Kidney (tissue), 14 donors: ENCODE data around the gene EPSTI1. TPM values are rescaled to one million over a fixed set of nuclear protein-coding genes. Genes with fewer than 3 reads are reported as not detected.

Experiments used
- DNase-seq, 5 donors: peaks; one replicate each; pipeline ENCODE4 v3.0.0-alpha.2; 2013 to 2020
- FAIRE-seq: peaks from 2 replicates; lab custom pipeline; 2012; peaks lifted over from hg19 to GRCh38; lab: Jason Lieb, UNC
- H3K27ac ChIP-seq, 2 donors: one replicate each; pipeline ENCODE4 v1.7.0; 2013; ENCODE audit warnings: low read depth in 2 of 2, low read length in 2 of 2, inconsistent platforms in 1 of 2
- H3K27me3 ChIP-seq: one replicate; pipeline ENCODE4 v1.7.1; 2013; ENCODE audit warnings: low read length, inconsistent platforms; ENCODE audit not compliant: control insufficient read depth, insufficient read depth
- H3K36me3 ChIP-seq, 3 donors: one replicate each; pipeline versions ENCODE4 v1.7.0 to v1.7.1; 2013; ENCODE audit warnings: low read length in 3 of 3, control low read depth in 1 of 3, inconsistent platforms in 1 of 3; ENCODE audit not compliant: insufficient read depth in 3 of 3, control insufficient read depth in 2 of 3
- H3K4me1 ChIP-seq, 3 donors: one replicate each; pipeline versions ENCODE4 v1.7.0 to v1.7.1; 2013; ENCODE audit warnings: low read length in 3 of 3, inconsistent platforms in 1 of 3, low read depth in 1 of 3; ENCODE audit not compliant: control insufficient read depth in 2 of 3, insufficient read depth in 2 of 3
- H3K4me3 ChIP-seq, 3 donors: one replicate each; pipeline versions ENCODE4 v1.7.0 to v1.8.1; 2013; ENCODE audit warnings: low read length in 3 of 3, control low read depth in 1 of 3, inconsistent platforms in 1 of 3
- H3K9ac ChIP-seq, 3 donors: one replicate each; pipeline versions ENCODE4 v1.7.0 to v1.7.1; 2013; ENCODE audit warnings: low read length in 3 of 3, control low read depth in 1 of 3, inconsistent platforms in 1 of 3
- H3K9me3 ChIP-seq, 3 donors: one replicate each; pipeline versions ENCODE4 v1.7.0 to v1.7.1; 2013; ENCODE audit warnings: low read length in 3 of 3, control low read depth in 1 of 3, inconsistent platforms in 1 of 3; ENCODE audit not compliant: control insufficient read depth in 2 of 3, insufficient read depth in 1 of 3
- intact Hi-C: fragments of 100-400 bp; cut with DNase I; formaldehyde crosslinking; loops from one replicate; pipeline ENCODE4 v1.11.1; 2022
- polyA plus RNA-seq: library from polyadenylated mRNA; stranded (reverse); fragments of 350-450 nt; fragmentation: Illumina TruSeq; extraction: RNeasy Lipid Tissue Mini Kit (QIAGEN cat#74804); gene quantifications from one replicate; pipeline ENCODE4 v1.2.3, GENCODE V29; 2014; ENCODE audit warnings: low read depth, low replicate concordance; ENCODE audit not compliant: insufficient read depth
- total RNA-seq: library from RNA; stranded (reverse); fragmentation: NEBNext Ultra II Directional; extraction: Animal tissue kit (Norgen Biotek cat#: 25700); gene quantifications from one replicate; pipeline ENCODE4 v1.2.1, GENCODE V29; 2021
- TF ChIP-seq, protein P1 (sequence below): IDR thresholded peaks from 3 replicates; pipeline ENCODE4 v1.5.1; 2012; ENCODE audit warnings: mild to moderate bottlenecking, moderate library complexity, borderline replicate concordance; ENCODE audit not compliant: insufficient read depth; ENCODE audit errors: extremely low read depth
- donor health status: control.
- donor health status: control.
- donor health status: control.
- donor health status: control.
- donor health status: control.
- donor health status: DM: yes; HTN: yes; CAD: no.
- donor health status: Normal renal cell carcinoma (clear cell type).

EPSTI1 gene
- total and polyA plus RNA-seq, 2 donors from 2014 or later: 11.2 to 12.2 TPM

DNA sequence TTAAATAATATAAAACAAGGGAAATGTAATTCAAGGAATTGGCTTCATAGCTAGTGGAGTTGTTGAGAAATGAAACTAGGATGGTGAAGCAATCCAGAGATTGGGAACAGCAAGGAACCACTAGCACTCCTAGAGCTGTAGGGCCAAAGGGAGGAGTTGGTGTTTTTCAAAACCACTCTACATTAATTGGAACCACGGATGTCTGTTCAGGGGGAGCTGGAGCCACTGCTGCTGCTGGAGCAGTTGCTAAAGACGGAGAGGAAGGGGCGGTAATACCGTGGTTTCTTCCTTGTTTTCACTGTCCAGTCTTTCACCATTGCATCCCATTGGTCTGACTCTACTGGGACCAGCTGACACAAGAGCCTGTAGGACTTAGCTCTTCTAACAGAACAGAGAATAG lies 39.8 kb upstream of the EPSTI1 start:
- H3K4me1 ChIP-seq: peaks cover 0 to 2% (median 0%) of the 10 kb centered on the region in 3 donors

GRCh38 chr13:43030548-43030947 lies 38.5 kb upstream of the EPSTI1 start:
- Histone ChIP-seq H3K9ac (no peak overlapping the region), H3K4me3 (no peak overlapping the region), H3K36me3 (peaks cover 0 to 3% (median 0%) of the 10 kb centered on the region in 3 donors), H3K4me1 (peaks cover 0 to 2% (median 0%) of the 10 kb centered on the region in 3 donors), H3K27me3 (no peaks in the 10 kb centered on the region), H3K9me3 (no peaks in the 10 kb centered on the region), H3K27ac (no peak overlapping the region)
- FAIRE-seq: no peak
- TF ChIP-seq, protein P1, sequence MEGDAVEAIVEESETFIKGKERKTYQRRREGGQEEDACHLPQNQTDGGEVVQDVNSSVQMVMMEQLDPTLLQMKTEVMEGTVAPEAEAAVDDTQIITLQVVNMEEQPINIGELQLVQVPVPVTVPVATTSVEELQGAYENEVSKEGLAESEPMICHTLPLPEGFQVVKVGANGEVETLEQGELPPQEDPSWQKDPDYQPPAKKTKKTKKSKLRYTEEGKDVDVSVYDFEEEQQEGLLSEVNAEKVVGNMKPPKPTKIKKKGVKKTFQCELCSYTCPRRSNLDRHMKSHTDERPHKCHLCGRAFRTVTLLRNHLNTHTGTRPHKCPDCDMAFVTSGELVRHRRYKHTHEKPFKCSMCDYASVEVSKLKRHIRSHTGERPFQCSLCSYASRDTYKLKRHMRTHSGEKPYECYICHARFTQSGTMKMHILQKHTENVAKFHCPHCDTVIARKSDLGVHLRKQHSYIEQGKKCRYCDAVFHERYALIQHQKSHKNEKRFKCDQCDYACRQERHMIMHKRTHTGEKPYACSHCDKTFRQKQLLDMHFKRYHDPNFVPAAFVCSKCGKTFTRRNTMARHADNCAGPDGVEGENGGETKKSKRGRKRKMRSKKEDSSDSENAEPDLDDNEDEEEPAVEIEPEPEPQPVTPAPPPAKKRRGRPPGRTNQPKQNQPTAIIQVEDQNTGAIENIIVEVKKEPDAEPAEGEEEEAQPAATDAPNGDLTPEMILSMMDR: no peak
- intact Hi-C loops: no loop called here
- DNase-seq: no peak

More for the DNA sequence above, 39.8 kb upstream of the EPSTI1 start:
- H3K9ac ChIP-seq: no peak overlapping the region
- H3K36me3 ChIP-seq: peaks cover 0 to 3% (median 0%) of the 10 kb centered on the region in 3 donors
- DNase-seq (no peak), FAIRE-seq (no peak)
- H3K27me3 ChIP-seq: no peaks in the 10 kb centered on the region
- intact Hi-C loops: no loop called here
- TF ChIP-seq, protein P1: no peak
- no peaks in the 10 kb centered on the region for H3K9me3 ChIP-seq
- H3K27ac ChIP-seq: no peak overlapping the region
- no peak overlapping the region for H3K4me3 ChIP-seq

GRCh38 chr13:43026262-43026661 lies 34.2 kb upstream of the EPSTI1 start:
- intact Hi-C loops: no loop called here
- H3K4me3 ChIP-seq: no peak overlapping the region
- TF ChIP-seq, protein P1: no peak
- DNase-seq: no peak
- peaks cover 0 to 3% (median 0%) of the 10 kb centered on the region in 3 donors for H3K36me3 ChIP-seq
- H3K27ac ChIP-seq: no peak overlapping the region
- FAIRE-seq: no peak
- H3K9me3 ChIP-seq: no peaks in the 10 kb centered on the region
- H3K4me1 ChIP-seq: peaks cover 0 to 2% (median 0%) of the 10 kb centered on the region in 3 donors
- H3K9ac ChIP-seq: no peak overlapping the region
- no peaks in the 10 kb centered on the region for H3K27me3 ChIP-seq
